GM18508 (cell line): ENCODE data around the gene PIP5K1C.
"Not testable (repeated sequence)": the region's sequence is repeated elsewhere in the genome, so short reads cannot be mapped to it uniquely, and the experiment has no call there.

ENCODE experiments used
- ATAC-seq: cut with Tn5 transposase; IDR thresholded peaks from one replicate; pipeline ENCODE4 v1.9.1; 2021; ENCODE audit warnings: moderate number of reproducible peaks; ENCODE audit not compliant: insufficient read depth, unreplicated experiment

Gene PIP5K1C

DNA sequence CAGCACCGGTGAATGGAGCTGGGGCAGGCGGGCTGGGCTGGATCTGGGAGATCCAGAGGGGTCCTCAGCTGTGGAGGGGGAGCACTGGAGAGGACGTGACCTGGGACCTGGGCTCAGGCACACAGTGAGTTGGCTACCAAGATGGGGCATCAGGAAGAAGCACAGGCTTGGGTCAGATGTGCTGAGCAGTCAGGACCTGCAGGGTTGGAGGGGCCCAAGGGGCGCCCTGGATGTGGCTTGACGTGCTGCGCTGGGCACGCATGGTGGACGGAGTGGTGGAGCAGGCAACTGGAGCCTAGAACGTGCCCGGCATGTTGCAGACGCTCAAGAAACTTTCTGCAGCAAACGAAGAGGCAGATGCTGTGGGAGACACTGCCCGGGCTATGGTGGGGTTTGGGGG lies 20.7 kb downstream of the PIP5K1C start:
- ATAC-seq: no peak

DNA sequence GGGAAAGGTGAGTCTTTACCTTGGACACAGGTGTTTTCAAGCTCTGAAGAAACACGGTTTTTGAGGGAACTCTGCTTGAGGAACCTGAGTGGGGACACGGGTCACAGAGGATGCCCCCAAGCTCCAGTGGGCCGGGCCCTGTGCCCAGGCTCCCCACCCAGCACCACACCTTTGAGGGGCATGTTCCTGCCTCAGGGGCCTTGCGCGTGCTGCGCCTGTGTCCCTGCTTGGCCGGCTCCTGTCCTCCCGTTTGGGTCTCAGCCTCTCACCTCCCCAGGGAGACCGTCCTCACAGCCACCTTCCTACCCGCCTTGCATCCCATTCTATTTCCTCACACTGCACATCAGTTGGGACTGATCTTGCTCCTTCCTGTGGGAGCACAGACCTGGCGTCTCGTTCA lies 21.1 kb downstream of the PIP5K1C start:
- ATAC-seq: no peak

DNA sequence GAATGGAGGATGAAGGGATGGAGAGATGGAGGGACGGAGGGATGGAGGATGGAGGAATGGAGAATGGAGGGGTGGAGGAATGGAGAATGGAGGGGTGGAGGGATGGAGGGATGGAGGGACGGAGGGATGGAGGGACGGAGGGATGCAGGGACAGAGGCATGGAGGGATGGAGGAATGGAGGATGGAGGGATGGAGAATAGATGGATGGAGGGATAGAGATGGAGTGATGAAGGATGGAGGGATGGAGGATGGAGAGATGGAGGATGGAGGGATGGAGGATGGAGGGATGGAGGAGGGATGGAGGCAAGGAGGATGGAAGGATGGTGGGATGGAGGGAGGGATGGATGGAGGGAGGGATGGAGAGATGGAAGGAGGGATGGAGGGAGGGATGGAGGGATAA lies 22.1 kb downstream of the PIP5K1C start:
- no peak for ATAC-seq

GRCh38 chr19:3674784-3675543 lies 25.3 kb downstream of the PIP5K1C start:
- no peak for ATAC-seq

- ATAC-seq: no peak
Observed at GRCh38 chr19:3673506-3674439, 26.5 kb downstream of the PIP5K1C start.

DNA sequence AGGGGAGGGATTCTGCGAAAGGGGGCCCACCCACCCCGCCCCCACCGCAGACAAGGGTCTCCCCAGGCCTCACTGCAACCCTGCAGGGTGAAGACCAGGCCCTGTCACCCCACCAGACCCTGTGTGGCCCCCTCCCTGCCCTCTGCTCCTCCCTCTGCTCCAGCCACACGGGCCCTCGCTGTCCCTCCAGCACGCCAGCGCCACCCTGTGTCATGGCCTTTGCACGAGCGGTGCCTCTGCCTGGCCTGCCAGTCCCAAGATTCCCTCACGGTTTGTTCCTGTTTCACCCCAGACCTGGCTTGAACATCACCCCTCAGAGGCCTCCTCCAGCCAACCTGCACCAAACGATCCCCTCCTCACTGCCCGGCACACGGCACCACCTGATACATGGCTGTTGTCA lies 27.3 kb downstream of the PIP5K1C start:
- ATAC-seq: no peak

GRCh38 chr19:3672575-3672948 lies 27.7 kb downstream of the PIP5K1C start:
- no peak for ATAC-seq

DNA sequence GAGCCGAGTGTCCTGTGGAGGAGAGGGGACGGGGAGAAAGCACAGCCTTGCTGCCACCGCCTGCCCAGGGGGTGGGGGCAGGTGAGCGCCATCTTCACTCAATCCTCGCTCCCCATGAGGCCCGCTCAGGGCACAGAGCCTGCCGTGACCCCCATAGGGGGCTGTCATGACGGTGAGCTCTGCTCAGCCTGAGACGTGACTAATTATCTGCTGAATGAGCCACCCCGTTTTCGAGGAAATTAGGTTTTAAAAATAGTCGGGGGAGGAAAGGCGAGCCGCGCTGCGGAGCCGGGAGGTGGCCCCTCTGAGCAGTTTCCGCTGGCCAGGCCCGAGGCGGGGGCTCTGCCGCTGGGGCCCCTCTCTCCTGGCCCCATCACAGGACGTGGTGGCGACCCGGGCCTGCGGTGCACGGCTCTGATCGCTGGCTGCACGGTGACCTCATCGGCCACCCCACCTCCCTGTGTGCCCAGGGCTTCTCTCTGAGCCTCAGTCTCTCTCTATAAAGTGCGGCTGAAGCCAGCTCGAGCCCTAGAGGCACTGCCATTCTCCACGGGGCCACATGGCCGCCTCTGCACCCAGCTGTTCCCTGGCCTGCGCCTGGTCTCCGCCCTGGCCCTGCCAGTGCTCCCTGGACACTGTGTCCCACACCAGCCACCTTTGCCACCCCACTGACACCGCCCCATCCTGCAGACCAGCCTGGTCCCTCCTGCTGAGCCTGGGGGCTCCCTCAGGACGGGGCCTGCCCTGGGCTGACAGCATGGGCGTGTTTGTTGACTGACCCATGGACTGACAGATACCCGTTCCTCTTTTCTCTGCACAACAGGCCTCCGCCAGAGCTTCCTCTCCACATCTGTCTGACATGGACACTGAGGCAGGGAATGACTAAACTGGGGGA lies 28.3 kb downstream of the PIP5K1C start:
- ATAC-seq: no peak

DNA sequence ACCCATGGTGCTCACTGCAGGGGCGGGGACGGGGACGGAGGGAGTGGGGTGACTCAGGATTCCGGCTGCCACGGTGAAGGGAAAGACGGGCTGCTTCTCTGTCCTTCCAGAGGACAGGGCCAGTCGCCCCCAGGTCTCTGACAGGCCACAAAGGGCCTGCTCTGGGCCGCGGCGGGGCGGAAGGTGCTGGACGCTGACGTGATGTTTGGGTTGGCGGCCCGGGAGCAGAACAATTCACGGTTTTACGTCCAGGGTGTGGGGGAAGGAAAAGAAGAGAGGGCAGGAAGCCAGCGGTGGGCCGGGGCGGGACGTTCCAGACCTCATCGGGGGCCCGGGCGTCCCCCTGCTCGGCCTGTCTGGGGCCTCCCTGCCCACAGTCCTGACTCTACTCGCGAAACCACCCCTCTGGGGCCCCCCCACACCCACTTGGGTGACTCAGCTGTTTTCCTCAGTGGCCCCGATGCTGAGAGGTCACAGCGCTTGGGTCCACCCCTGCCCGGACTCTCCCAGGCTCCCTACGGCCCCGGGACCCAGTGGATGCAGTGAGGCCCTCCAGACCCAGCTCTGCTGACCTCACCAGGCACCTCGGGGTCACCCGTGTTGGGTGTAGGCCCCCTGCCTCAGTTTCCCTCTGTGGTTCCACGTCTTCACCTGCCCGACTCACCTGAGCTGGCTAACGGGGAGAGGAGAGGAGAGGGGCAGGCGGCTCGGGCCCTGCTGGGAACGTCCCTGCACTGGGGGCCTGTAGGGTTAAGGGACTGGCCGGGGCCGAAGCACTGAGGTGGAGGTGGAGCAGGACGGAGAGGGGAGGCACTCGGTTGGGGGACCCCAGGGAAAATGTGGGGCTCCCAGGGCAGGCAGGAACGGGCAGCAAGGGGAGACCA lies 29.2 kb downstream of the PIP5K1C start:
- no peak for ATAC-seq

DNA sequence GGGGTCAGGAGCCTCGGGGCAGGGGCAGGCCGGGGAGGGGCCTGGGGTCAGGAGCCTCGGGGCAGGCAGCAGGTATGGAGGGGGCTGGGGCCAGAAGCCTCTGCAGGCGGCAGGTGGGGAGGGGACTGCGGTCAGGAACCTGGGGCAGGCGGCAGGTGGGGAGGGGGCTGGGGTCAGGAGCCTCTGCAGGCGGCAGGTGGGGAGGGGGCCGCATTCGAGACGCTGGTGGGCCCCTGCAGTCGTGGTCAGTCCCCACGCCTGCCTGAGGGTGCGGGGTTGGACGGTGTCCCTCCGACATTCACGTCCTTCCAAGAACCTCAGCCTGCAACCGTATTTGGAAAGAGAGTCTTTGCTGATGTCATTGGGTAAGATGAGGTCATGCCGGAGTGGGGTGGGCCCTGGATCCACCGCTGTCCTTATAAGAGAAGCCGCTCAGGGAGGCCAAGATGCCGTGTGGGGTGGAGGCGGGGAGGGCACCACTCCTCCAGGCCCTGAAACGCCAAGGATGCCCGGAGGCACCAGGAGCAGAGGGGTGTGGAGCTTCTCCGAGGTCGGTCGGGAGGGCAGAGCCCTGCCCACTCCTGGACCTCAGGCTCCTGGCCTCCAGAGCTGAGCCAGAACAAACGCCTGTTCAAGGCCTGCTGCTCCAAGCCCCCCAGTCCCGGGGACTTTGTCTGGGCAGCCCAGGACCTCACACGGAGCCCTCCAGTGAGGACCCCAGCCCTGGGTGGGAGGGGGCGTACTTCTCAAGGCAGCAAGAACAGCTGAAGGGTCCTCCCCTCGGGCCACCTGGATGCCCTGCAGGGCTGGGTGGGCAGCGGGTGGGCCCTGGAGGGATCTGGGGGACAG lies 30.1 kb downstream of the PIP5K1C start:
- ATAC-seq: no peak

DNA sequence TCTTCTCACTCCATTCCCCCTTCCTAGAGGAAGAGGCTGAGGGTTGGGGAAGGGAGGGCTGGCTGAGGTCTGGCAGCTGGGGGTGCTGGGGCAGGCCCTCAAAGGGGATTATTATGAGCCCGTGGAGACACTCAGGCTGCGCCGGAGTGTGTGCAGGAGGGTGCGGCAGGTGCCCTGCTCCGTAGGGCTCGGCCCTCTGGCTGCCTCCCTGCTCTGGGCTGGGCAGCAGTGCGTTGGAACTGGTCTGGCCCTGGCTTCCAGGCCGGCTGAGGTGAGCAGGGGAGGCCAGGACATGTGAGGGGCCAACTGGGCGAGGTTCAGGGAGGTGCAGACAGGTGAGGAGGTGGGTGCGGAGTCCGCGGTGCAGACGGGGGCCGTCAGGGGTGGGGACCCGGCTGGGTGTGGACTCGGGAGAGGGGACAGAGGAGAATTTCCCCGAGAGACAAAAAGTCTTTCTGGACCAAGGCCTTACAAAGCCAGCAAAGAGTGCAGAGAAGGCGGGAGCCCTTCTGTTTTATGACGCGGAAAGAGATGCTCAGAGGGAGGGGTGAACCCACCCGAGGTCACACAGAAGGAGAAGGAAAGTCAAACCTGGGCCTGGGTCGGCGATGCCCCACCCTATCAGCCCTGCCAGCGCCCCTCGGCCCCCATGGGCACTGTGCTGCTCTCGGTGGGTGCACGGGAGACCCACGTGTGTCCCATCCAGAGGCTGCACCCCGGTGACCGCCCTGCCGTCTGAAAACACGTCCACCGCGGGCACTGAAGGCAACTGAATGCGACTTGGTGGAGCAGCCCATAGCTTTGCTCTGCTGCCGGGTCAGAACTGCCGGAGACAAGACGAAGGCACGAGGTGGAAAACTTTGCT lies 31.0 kb downstream of the PIP5K1C start:
- ATAC-seq: no peak

DNA sequence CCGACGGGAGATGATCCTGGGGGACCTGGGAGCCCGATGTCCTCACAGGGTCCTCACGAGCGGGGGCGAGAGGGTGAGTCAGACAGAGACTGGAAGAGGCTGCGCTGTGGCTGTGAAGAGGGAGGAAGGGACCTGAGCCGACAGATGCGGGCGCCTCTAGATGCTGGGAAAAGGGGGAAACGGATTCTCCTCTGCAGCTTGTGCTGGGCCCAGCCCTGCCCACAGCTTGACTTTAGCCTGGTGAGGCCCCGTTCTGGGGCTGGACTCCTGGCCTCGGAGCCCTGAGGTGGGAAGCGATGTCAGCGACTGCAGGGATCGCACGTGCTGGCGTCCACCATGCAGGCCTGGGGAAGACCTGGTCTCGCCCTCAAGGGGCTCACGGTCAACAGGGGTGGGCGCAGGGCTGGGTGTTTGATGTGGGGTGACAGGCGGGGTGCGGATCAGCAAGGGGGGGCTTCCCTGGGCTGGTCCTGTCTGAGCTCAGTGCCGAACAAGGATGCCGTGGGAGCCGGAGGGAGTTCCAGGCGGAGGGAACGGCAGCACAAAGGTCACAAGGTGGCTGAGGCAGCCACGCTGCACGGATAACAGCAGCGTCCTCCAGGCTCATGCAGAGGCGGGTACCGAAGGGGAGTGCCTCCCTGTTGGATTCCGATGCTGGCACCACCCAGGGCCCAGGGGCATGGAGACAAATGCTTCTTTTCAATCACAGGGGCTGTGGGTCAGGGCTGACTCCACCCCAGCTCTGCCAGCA lies 31.8 kb downstream of the PIP5K1C start:
- no peak for ATAC-seq

GRCh38 chr19:3667766-3668165 lies 32.5 kb downstream of the PIP5K1C start:
- ATAC-seq: no peak

- ATAC-seq: no peak
Observed at GRCh38 chr19:3667037-3667638, 33.1 kb downstream of the PIP5K1C start.

- ATAC-seq: not testable (repeated sequence)
Observed at GRCh38 chr19:3666545-3666856, 33.8 kb downstream of the PIP5K1C start.

DNA sequence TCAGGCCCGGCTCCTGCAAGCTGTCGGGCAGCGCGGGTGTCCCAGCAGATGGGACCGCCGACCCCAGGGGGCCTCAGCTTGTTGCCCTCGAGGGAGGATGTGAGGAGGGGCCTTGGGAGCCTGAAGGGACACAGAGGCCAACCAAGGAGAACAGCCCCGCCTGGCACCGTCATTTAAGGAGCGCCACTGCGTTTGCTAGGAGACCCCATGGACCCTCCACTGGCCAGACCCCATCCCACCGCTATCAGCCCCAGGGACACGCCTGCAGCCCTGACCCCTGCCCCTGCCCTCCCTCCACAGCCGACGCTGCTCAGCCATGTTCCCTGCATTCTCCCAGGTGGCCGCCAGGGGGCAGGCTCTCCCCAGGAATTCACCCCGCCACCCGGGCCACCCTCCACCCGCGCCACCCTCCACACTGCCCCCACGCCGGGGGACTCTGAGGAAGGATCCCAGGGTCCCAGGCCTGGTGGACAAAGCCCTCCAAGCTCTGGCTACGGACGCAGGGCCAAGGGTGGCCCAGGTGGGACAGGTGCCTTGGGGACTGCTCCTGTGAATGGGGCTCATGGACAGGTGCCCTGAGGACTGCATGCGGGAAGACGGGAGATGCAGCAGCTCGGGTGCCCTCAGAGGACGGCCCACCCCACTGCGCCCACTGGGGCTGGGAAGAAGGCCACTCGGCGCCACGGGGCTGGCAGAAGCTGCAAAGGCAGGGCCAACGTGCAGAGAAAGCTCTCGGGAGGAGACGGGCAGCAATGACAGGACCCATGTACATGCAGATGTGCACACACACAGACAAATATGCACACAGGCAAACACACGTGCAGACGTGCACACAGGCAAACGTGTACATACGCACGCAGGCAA lies 34.4 kb downstream of the PIP5K1C start:
- no peak for ATAC-seq
